Activated CD8-positive, alpha-beta memory T cell treated with anti-CD3 and anti-CD28 coated beads for 24 hours (primary cell): ENCODE data around the gene TREML4.
A peak's percentile ranks its signal among the peaks of the same experiment; 100 is the strongest.
"Not testable (repeated sequence)": the region's sequence is repeated elsewhere in the genome, so short reads cannot be mapped to it uniquely, and the experiment has no call there.

ENCODE experiments used
- DNase-seq: peaks from one replicate; pipeline ENCODE4 v3.0.0-alpha.2; 2020

TREML4 gene

GRCh38 chr6:41208439-41209106 lies 19.6 kb upstream of the TREML4 start:
- no peak for DNase-seq

- DNase-seq: peak; percentile 47
These were observed 18.4 kb upstream of the TREML4 start for GRCh38 chr6:41209547-41210320.

GRCh38 chr6:41214559-41215238 lies 13.4 kb upstream of the TREML4 start:
- DNase-seq: no peak

GRCh38 chr6:41215777-41216176 lies 12.4 kb upstream of the TREML4 start:
- DNase-seq: no peak

GRCh38 chr6:41216616-41217015 lies 11.5 kb upstream of the TREML4 start:
- DNase-seq: no peak

GRCh38 chr6:41222045-41222444 lies 6.1 kb upstream of the TREML4 start:
- DNase-seq: no peak

GRCh38 chr6:41222513-41222912 lies 5.6 kb upstream of the TREML4 start:
- no peak for DNase-seq

GRCh38 chr6:41224800-41225199 lies 3.3 kb upstream of the TREML4 start:
- no peak for DNase-seq

- DNase-seq: no peak
These were observed 1.4 kb upstream of the TREML4 start for GRCh38 chr6:41226752-41227151.

GRCh38 chr6:41228616-41229015 lies 467 bp downstream of the TREML4 start:
- DNase-seq: peak; percentile 37

GRCh38 chr6:41229721-41230120 lies 1.6 kb downstream of the TREML4 start:
- DNase-seq: no peak

GRCh38 chr6:41231246-41231645 lies 3.1 kb downstream of the TREML4 start:
- DNase-seq: no peak

- peak; percentile 47 for DNase-seq
These were observed 4.5 kb downstream of the TREML4 start for GRCh38 chr6:41232667-41233066.

- DNase-seq: peak; percentile 51
These were observed 8.1 kb downstream of the TREML4 start for GRCh38 chr6:41236276-41236675.

- DNase-seq: no peak
These were observed 9.0 kb downstream of the TREML4 start for GRCh38 chr6:41237128-41237527.

- DNase-seq: no peak
These were observed 11.5 kb downstream of the TREML4 start for GRCh38 chr6:41239467-41240159.

GRCh38 chr6:41246529-41246928 lies 18.4 kb downstream of the TREML4 start:
- DNase-seq: not testable (repeated sequence)

- DNase-seq: no peak
These were observed 19.2 kb downstream of the TREML4 start for GRCh38 chr6:41247288-41247865.

GRCh38 chr6:41247882-41248705 lies 19.9 kb downstream of the TREML4 start:
- no peak for DNase-seq

GRCh38 chr6:41252401-41253169 lies 24.4 kb downstream of the TREML4 start:
- DNase-seq: no peak

GRCh38 chr6:41255110-41255509 lies 27.0 kb downstream of the TREML4 start:
- DNase-seq: no peak
